H1 (cell line): Measurements from ENCODE around the gene FANCM. TPM values are rescaled to one million over a fixed set of nuclear protein-coding genes. Genes with fewer than 3 reads are reported as not detected.
A peak's percentile ranks its signal among the peaks of the same experiment; 100 is the strongest.

Experiments
- CTCF ChIA-PET: fragments of 300-600 bp; sonication (Branson Sonifier 250); formaldehyde crosslinking; loops from one replicate; lab custom pipeline; 2021; ENCODE audit not compliant: partially characterized antibody; lab: Charles Lee
- POLR2A ChIA-PET: fragments of 300-600 bp; sonication (Branson Sonifier 250); formaldehyde crosslinking; loops from one replicate; lab custom pipeline; 2021; ENCODE audit warnings: inconsistent platforms; ENCODE audit not compliant: partially characterized antibody; lab: Charles Lee
- DNase-seq, 2 experiments: peaks; one replicate each; pipeline versions ENCODE4 v3.0.0 to v3.0.0-alpha.2; 2010 to 2022; ENCODE audit warnings: low spot score in 2 of 2, low read depth in 1 of 2, mixed read lengths in 1 of 2
- FAIRE-seq: peaks from 2 replicates; lab custom pipeline; 2011; peaks lifted over from hg19 to GRCh38; lab: Jason Lieb, UNC
- H2AFZ ChIP-seq: 2 replicates; pipeline ENCODE4 v1.8.1; 2012; ENCODE audit warnings: low read length, inconsistent platforms
- H2AK5ac ChIP-seq: 2 replicates; pipeline ENCODE4 v1.6.1; 2013; ENCODE audit warnings: low read depth, low read length
- H2BK120ac ChIP-seq: replicated peaks from 2 replicates; pipeline ENCODE3; 2013; ENCODE audit warnings: low read depth, low read length, inconsistent platforms
- H2BK12ac ChIP-seq: 2 replicates; pipeline ENCODE4 v1.6.1; 2013; ENCODE audit warnings: low read depth, low read length
- H2BK15ac ChIP-seq: 2 replicates; pipeline ENCODE4 v1.6.1; 2013; ENCODE audit warnings: low read length
- H2BK20ac ChIP-seq: 2 replicates; pipeline ENCODE4 v1.6.1; 2013; ENCODE audit warnings: low read length
- H2BK5ac ChIP-seq: 2 replicates; pipeline ENCODE4 v1.6.1; 2013; ENCODE audit warnings: low read depth, low read length
- H3K14ac ChIP-seq: 2 replicates; pipeline ENCODE4 v1.6.1; 2013; ENCODE audit warnings: inconsistent platforms; ENCODE audit not compliant: insufficient read length
- H3K18ac ChIP-seq: 2 replicates; pipeline ENCODE4 v1.6.1; 2013; ENCODE audit warnings: low read length; ENCODE audit errors: extremely low read depth
- H3K23ac ChIP-seq: 2 replicates; pipeline ENCODE4 v1.6.1; 2013; ENCODE audit warnings: inconsistent platforms; ENCODE audit not compliant: insufficient read length
- H3K23me2 ChIP-seq: 2 replicates; pipeline ENCODE4 v1.6.1; 2013; ENCODE audit warnings: low read depth, low read length
- H3K27ac ChIP-seq: 2 replicates; pipeline ENCODE4 v1.6.1; 2011; ENCODE audit warnings: low read depth, low read length, inconsistent platforms
- H3K27me3 ChIP-seq, 4 experiments: replicated peaks in 1 of 4; 1 replicate in 1 of 4; 2 replicates in 3 of 4; pipeline versions ENCODE4 v1.6.1 to v1.8.1; 2011 to 2013; ENCODE audit warnings: low read length in 3 of 4, mild to moderate bottlenecking in 3 of 4, inconsistent platforms in 2 of 4, mixed read lengths in 2 of 4, moderate library complexity in 1 of 4; ENCODE audit not compliant: control insufficient read depth in 3 of 4, insufficient read depth in 3 of 4; ENCODE audit errors: extremely low read depth in 1 of 4
- H3K36me3 ChIP-seq, 4 experiments: 2 replicates each; pipeline versions ENCODE4 v1.6.1 to v1.8.1; 2011 to 2013; ENCODE audit warnings: mild to moderate bottlenecking in 4 of 4, low read length in 3 of 4, moderate library complexity in 2 of 4, control low read depth in 1 of 4, inconsistent platforms in 1 of 4; ENCODE audit not compliant: insufficient read depth in 4 of 4, control insufficient read depth in 2 of 4
- H3K4ac ChIP-seq: replicated peaks from 2 replicates; pipeline ENCODE3; 2013; ENCODE audit warnings: low read length, low read depth, mixed read lengths, inconsistent platforms; ENCODE audit not compliant: insufficient read length
- H3K4me1 ChIP-seq, 4 experiments: replicated peaks in 1 of 4; 1 replicate in 1 of 4; 2 replicates in 3 of 4; pipeline versions ENCODE4 v1.6.1 to v1.8.1; 2011 to 2013; ENCODE audit warnings: low read length in 3 of 4, inconsistent platforms in 2 of 4, mixed read lengths in 1 of 4; ENCODE audit not compliant: insufficient read depth in 4 of 4, control insufficient read depth in 3 of 4
- H3K4me2 ChIP-seq, 2 experiments: 2 replicates each; pipeline versions ENCODE4 v1.6.1 to v1.8.1; 2011 to 2013; ENCODE audit warnings: low read depth in 2 of 2, low read length in 2 of 2, control low read depth in 1 of 2, inconsistent platforms in 1 of 2, mild to moderate bottlenecking in 1 of 2; ENCODE audit not compliant: insufficient read depth in 1 of 2
- H3K4me3 ChIP-seq, 4 experiments: fragments of 200-600, 300-600 bp in 1 of 4; sonication (generic), shearing (Covaris generic), sonication (Bioruptor Twin) in 1 of 4; 2 replicates each; pipeline versions ENCODE4 v1.5.1 to v1.8.1; 2011 to 2016; ENCODE audit warnings: low read length in 4 of 4, low read depth in 3 of 4, control low read depth in 2 of 4, inconsistent platforms in 2 of 4, mild to moderate bottlenecking in 2 of 4, mixed read lengths in 1 of 4, moderate library complexity in 1 of 4; ENCODE audit not compliant: insufficient read depth in 2 of 4; ENCODE audit errors: extremely low read depth in 1 of 4
- H3K56ac ChIP-seq: replicated peaks from 2 replicates; pipeline ENCODE3; 2013; ENCODE audit warnings: low read depth, mild to moderate bottlenecking, mixed read lengths, low read length, inconsistent platforms; ENCODE audit not compliant: insufficient read length
- H3K79me1 ChIP-seq: 2 replicates; pipeline ENCODE4 v1.6.1; 2013; ENCODE audit warnings: low read depth, low read length, control low read depth
- H3K79me2 ChIP-seq, 2 experiments: 2 replicates each; pipeline versions ENCODE4 v1.6.1 to v1.8.1; 2012 to 2013; ENCODE audit warnings: low read length in 2 of 2, mild to moderate bottlenecking in 2 of 2, inconsistent platforms in 1 of 2; ENCODE audit not compliant: insufficient read depth in 2 of 2, control insufficient read depth in 1 of 2
- H3K9ac ChIP-seq, 4 experiments: replicated peaks in 1 of 4; 1 replicate in 1 of 4; 2 replicates in 3 of 4; pipeline versions ENCODE4 v1.6.1 to v1.8.1; 2011 to 2013; ENCODE audit warnings: low read depth in 3 of 4, low read length in 3 of 4, control low read depth in 2 of 4, mild to moderate bottlenecking in 2 of 4, moderate library complexity in 2 of 4, inconsistent platforms in 1 of 4; ENCODE audit errors: extremely low read depth in 1 of 4
- H3K9me3 ChIP-seq, 2 experiments: 2 replicates each; pipeline versions ENCODE4 v1.6.1 to v1.8.1; 2012 to 2013; ENCODE audit warnings: mild to moderate bottlenecking in 2 of 2, moderate library complexity in 2 of 2, control low read depth in 1 of 2, inconsistent platforms in 1 of 2, low read depth in 1 of 2, low read length in 1 of 2, mixed read lengths in 1 of 2; ENCODE audit not compliant: insufficient read depth in 2 of 2
- H4K20me1 ChIP-seq, 2 experiments: replicated peaks in 1 of 2; 2 replicates each; pipeline versions ENCODE3 to v1.8.1; 2011 to 2013; ENCODE audit warnings: inconsistent platforms in 2 of 2, low read length in 2 of 2, mild to moderate bottlenecking in 1 of 2; ENCODE audit not compliant: insufficient read depth in 2 of 2, control insufficient read depth in 1 of 2
- H4K5ac ChIP-seq: 2 replicates; pipeline ENCODE4 v1.6.1; 2013; ENCODE audit warnings: low read length, low read depth, mixed read lengths, inconsistent platforms; ENCODE audit not compliant: insufficient read length
- H4K8ac ChIP-seq: 2 replicates; pipeline ENCODE4 v1.8.0; 2013; ENCODE audit warnings: mild to moderate bottlenecking, moderate library complexity, low read length, inconsistent platforms; ENCODE audit not compliant: insufficient read depth; ENCODE audit errors: extremely low read depth
- H4K91ac ChIP-seq: replicated peaks from 2 replicates; pipeline ENCODE3; 2013; ENCODE audit warnings: low read length, mixed read lengths, inconsistent platforms; ENCODE audit not compliant: insufficient read length
- NRF1 ChIP-seq: IDR thresholded peaks from 2 replicates; pipeline ENCODE4 v1.6.1; 2011; ENCODE audit warnings: mild to moderate bottlenecking, low read depth, low read length, improper control_type of control experiment
- POLR2AphosphoS5 ChIP-seq: IDR thresholded peaks from 2 replicates; pipeline ENCODE4 v1.6.1; 2011; ENCODE audit warnings: low read depth, low read length
- RAD21 ChIP-seq, 2 experiments: IDR thresholded peaks in 1 of 2; conservative IDR thresholded peaks in 1 of 2; 2 replicates each; pipeline ENCODE4 v1.6.1; 2011; ENCODE audit warnings: low read depth in 2 of 2, low read length in 2 of 2, improper control_type of control experiment in 1 of 2, inconsistent platforms in 1 of 2, mild to moderate bottlenecking in 1 of 2, moderate library complexity in 1 of 2
- WGBS, 2 experiments: shearing (Covaris generic) in 1 of 2; methylation state at CpG; one replicate each; pipeline versions ENCODE4 v1.1.6 to v1.1.7; 2013 to 2015; ENCODE audit warnings: low lambda C conversion rate in 2 of 2, mixed read lengths in 2 of 2, inconsistent platforms in 1 of 2, low coverage in 1 of 2, missing lambda C conversion rate in 1 of 2; ENCODE audit not compliant: insufficient replicate concordance in 2 of 2, insufficient coverage in 1 of 2, insufficient read length in 1 of 2; ENCODE audit errors: extremely low coverage in 1 of 2, missing lambda C conversion rate in 1 of 2; 5-methylcytosine and 5-hydroxymethylcytosine counted together
- polyA plus RNA-seq, 7 experiments: library from polyadenylated mRNA; depleted of rRNA in 3 of 7; stranded (reverse) in 5 of 7; unstranded in 2 of 7; fragments of >200 nt in 5 of 7; fragments of 200-250 nt in 2 of 7; gene quantifications; 1 replicate in 5 of 7; 2 replicates in 1 of 7; 4 replicates in 1 of 7; pipeline versions ENCODE4 v1.2.1 to v1.2.3, GENCODE V29; 2011 to 2013; ENCODE audit warnings: missing spikeins in 2 of 7, mixed read lengths in 2 of 7
- total RNA-seq: library from RNA; stranded (reverse); fragmentation: NEBNext Ultra II Directional; extraction: Animal tissue kit (Norgen Biotek cat#: 25700); gene quantifications from 2 replicates; pipeline ENCODE4 v1.2.1, GENCODE V29; 2021
- TF ChIP-seq, protein P1 (sequence below), 3 experiments: IDR thresholded peaks; 1 replicate in 2 of 3; 2 replicates in 1 of 3; pipeline versions ENCODE4 v1.5.1 to v1.6.1; 2011; ENCODE audit warnings: low read length in 3 of 3, mild to moderate bottlenecking in 3 of 3, inconsistent platforms in 2 of 3, low read depth in 1 of 3, moderate library complexity in 1 of 3; ENCODE audit not compliant: insufficient read depth in 1 of 3; ENCODE audit errors: control extremely low read depth in 1 of 3

Gene FANCM
- total and polyA plus RNA-seq, 2 of the 8 experiments (the other 6 are each of a cell fraction or from before 2014, with no cell fraction given): 3.2 to 10.5 TPM

DNA sequence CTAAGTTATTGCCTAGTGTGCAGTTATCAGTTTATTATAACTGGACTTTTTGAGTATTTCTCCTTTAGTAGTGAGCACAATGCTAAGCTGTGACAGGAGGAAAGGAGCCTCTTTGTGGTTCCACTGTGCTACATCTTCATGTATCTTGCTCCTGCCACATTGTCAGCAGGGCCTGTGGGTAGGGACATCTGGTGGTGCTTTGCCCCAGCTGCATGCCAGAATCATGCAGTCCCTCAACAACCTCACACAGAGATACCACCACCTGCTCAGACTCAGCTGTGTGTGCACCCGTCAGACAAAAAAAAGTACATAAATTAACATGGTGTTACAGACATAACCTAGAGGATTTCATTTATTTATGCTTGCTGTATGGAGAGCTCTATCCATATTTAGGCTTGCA, 66.2 kb downstream of the FANCM start:
- Histone ChIP-seq H2BK5ac (no peak overlapping the region), H3K4me3 (no peak overlapping the region), H3K23ac (no peak overlapping the region), H2AFZ (no peak overlapping the region), H3K79me1 (no peaks in the 10 kb centered on the region), H3K4me2 (no peak overlapping the region), H3K23me2 (no peaks in the 10 kb centered on the region), H2AK5ac (no peak overlapping the region), H3K14ac (no peak overlapping the region), H3K9ac (no peak overlapping the region), H2BK120ac (no peak overlapping the region), H4K5ac (no peak overlapping the region), H3K4me1 (no peaks in the 10 kb centered on the region), H4K8ac (no peak overlapping the region), H3K56ac (no peak overlapping the region), H3K4ac (no peak overlapping the region), H2BK15ac (no peak overlapping the region), H3K9me3 (no peaks in the 10 kb centered on the region), H2BK12ac (no peak overlapping the region), H4K20me1 (peaks cover 0 to 2% of the 10 kb centered on the region in 2 experiments), H3K27me3 (no peaks in the 10 kb centered on the region), H3K18ac (no peak overlapping the region), H3K79me2 (no peaks in the 10 kb centered on the region), H4K91ac (no peak overlapping the region), H2BK20ac (no peak overlapping the region), H3K27ac (no peak overlapping the region), H3K36me3 (peaks cover 2 to 44% (median 9%) of the 10 kb centered on the region in 4 experiments; a peak in 3 of 8 replicates)
- 90% methylated on average over 1 of the region's 1 CpG; no CpG with 5 or more reads in 1 of the 2 experiments for WGBS, 2 experiments
- TF ChIP-seq, protein P1, sequence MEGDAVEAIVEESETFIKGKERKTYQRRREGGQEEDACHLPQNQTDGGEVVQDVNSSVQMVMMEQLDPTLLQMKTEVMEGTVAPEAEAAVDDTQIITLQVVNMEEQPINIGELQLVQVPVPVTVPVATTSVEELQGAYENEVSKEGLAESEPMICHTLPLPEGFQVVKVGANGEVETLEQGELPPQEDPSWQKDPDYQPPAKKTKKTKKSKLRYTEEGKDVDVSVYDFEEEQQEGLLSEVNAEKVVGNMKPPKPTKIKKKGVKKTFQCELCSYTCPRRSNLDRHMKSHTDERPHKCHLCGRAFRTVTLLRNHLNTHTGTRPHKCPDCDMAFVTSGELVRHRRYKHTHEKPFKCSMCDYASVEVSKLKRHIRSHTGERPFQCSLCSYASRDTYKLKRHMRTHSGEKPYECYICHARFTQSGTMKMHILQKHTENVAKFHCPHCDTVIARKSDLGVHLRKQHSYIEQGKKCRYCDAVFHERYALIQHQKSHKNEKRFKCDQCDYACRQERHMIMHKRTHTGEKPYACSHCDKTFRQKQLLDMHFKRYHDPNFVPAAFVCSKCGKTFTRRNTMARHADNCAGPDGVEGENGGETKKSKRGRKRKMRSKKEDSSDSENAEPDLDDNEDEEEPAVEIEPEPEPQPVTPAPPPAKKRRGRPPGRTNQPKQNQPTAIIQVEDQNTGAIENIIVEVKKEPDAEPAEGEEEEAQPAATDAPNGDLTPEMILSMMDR (IDR thresholded peaks at IDR 0.05; ENCODE audit: control extremely low read depth in 1 of 3, insufficient read depth in 1 of 3, low read depth in 1 of 3, low read length in 3 of 3): peak; percentile 32 to 58 (median 56); a peak in 3 of 4 replicates
- TF ChIP-seq RAD21 (IDR thresholded peaks at IDR 0.05 in 1 of 2, conservative IDR thresholded peaks at IDR 0.05 in 1 of 2; ENCODE audit: low read depth in 2 of 2, low read length in 2 of 2): peak; percentile 38 to 49; a peak in 3 of 4 replicates
- no peak for TF ChIP-seq NRF1
- TF ChIP-seq POLR2AphosphoS5: 0 out of 2 replicates have a peak, but pooled peaks have one; percentile 48
- DNase-seq: no peak
- FAIRE-seq: peak; percentile 13
- ChIA-PET CTCF (interaction anchor here (0.6 to 3.6 kb wide), 9 partner anchors 9 to 289 kb away, joined by 3 to 13 read pairs (median 4); partner anchors contain the start of gene FANCM), POLR2A (interaction anchor here (0.8 to 1.6 kb wide), 2 partner anchors 10 kb away, joined by 3 to 5 read pairs; no protein-coding TSS in a partner anchor)
